HG02840 (cell line): Measurements from ENCODE around the gene TPD52L2.

Experiments
- ATAC-seq: cut with Tn5 transposase; IDR thresholded peaks from one replicate; pipeline ENCODE4 v1.9.1; 2021; ENCODE audit warnings: mild to moderate bottlenecking, moderate library complexity, moderate number of reproducible peaks; ENCODE audit not compliant: unreplicated experiment, low FRiP score

TPD52L2 gene

DNA sequence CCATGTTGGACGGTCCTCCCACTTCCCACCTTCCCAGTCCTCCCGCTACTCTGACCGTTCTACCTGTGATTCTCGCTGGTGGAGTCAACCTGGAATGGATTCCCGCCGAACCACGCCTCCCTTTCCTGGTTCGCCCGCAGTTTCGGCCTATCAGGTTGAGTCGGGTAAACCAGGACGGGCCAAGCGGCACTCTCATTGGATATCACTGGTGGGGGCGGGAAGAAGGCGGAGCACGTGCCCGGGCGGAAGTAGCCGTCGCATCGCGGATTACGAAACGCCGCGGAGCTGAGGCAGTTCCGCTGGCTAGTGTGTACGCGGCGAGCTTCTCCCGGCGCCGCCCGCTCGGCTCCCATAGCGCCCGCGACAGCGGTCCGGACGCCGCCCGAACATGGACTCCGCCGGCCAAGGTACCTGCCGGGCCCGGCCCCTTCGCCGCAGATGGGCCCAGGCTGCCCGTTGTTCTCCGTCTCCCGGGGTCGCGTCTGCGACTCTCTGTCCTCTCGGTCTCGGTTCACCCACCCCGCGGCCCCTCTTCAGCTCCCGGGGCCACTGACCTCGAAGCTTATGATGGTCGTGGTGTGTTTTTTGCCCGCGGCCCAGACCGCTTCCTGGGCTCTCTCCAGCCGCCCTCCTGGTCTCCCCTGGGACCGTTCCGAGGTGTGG lies at the start of gene TPD52L2:
TPD52L2 (plus strand) TSS at position 293 of the 663 bp plus-strand sequence; CDS start at position 389, 96 bp downstream.
- peak; percentile 75 for ATAC-seq

DNA sequence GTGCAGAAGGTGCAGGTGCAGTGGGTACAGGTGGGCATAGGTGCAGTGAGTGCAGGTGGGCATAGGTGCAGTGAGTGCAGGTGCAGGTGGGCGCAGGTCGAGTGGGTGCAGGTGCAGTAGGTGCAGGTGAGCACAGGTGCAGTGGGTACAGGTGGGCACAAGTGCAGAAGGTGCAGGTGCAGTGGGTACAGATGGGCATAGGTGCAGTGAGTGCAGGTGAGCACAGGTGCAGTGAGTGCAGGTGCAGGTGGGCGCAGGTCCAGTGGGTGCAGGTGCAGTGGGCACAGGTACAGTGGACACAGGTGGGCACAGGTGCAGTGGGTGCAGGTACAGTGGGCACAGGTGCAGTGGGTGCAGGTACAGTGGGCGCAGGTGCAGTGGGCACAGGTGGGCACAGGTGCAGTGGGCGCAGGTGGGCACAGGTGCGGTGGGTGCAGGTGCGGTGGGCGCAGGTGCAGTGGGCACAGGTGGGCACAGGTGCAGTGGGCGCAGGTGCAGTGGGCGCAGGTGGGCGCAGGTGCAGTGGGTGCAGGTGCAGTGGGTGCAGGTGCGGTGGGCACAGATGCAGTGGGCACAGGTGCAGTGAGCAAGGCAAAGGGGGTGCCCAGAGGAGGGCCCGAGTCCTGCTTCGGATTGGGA lies 49.3 kb upstream of the TPD52L2 start:
- ATAC-seq = no peak

DNA sequence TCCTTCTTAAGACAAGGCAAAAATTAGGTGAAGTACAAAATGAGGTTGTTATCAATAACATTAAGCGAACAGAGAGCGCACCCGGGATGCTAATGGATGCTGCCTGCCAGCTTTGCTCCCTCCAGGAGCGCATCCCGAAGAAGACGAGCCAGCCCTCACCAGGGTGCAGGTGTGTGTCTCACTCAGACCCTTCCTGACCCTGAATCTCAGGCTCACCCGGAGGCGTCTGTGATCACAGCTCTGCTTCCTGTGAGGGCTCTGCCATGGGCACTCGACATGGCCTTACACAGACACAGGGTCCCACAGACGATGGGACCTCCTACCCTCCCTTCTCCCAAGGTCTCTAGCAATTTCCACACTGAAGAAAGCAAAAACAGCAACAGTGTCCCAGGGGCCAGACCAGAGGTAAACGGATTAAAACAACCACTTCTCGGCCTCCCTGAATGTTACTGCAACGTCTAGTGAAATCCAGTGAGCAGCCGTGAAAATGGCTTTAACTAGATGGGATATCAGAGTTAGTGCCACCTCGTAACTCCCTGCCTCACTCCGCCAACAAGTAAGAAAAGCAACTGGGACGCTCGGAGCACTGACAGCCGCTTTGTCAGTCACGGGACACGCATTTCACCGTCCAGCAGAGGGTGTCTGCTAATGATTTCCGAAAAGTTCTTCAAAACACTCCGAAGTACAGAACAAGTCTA lies 45.7 kb upstream of the TPD52L2 start:
- no peak for ATAC-seq

DNA sequence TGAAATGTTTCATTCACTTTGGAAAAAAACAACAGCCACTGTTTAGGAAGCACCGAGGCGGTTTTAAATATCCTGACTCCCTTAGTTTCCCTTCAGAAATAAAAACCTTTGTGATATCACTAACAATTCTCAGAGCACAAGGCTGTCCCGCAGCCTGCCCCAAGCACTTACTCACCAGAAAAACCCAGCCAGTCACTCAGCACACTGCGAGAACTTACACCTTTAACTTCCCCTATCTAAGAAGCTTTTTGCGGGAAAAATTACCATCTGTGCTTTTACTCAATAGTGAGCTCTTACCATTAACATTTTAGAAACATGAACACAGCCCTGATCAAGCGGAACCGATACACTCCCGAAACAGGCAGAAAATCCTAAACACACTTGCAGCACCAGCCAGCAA lies 43.3 kb upstream of the TPD52L2 start:
- no peak for ATAC-seq

DNA sequence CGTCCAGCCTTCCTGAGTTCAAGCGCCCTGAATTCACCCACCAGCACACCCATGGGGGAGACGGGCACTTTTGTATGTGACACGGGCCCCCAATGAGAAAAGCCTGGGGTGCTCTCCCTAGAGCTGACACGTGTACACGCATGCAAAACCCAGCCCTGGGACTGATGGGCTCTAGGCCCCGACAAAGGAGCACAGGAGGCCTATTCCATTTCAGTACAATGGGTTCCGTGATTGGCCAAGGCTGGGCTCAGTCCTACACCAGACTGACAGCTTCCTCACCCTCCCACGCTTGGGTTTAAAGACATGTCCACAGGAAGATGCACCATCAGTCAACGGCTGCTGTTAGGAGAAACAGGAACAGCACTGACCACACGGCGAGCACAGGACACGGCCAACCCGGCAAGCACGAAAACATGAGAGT lies 42.8 kb upstream of the TPD52L2 start:
- ATAC-seq = no peak

DNA sequence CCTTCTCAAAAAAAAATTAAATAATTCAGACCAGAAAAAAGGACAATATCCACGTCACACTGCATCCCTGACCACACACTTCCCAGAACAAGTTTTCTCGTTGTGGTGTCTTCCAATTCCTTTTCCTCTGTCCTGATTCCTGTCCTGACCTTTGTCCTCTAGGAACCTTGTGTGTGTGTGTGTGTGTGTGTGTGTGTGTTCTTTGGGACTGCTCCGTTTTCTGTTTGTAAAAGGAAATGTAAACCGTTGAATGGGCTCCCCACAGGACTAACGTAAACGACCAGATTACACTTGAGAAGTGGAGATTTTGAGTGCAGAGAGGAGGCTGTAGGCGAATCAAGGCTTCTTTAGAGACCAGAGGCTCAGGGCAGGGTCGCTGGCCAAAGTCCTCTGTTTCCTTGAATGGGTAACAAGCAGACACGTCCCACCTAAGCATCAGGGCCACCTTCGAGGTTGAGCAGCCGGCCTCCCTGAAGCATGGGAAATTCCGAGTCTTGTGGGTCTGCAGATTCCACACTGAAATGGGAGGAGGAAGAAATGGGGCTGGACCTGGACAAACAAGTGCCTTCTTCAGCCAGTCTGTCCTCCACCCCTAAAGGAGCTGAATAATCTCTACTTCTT lies 41.3 kb upstream of the TPD52L2 start:
- no peak for ATAC-seq

DNA sequence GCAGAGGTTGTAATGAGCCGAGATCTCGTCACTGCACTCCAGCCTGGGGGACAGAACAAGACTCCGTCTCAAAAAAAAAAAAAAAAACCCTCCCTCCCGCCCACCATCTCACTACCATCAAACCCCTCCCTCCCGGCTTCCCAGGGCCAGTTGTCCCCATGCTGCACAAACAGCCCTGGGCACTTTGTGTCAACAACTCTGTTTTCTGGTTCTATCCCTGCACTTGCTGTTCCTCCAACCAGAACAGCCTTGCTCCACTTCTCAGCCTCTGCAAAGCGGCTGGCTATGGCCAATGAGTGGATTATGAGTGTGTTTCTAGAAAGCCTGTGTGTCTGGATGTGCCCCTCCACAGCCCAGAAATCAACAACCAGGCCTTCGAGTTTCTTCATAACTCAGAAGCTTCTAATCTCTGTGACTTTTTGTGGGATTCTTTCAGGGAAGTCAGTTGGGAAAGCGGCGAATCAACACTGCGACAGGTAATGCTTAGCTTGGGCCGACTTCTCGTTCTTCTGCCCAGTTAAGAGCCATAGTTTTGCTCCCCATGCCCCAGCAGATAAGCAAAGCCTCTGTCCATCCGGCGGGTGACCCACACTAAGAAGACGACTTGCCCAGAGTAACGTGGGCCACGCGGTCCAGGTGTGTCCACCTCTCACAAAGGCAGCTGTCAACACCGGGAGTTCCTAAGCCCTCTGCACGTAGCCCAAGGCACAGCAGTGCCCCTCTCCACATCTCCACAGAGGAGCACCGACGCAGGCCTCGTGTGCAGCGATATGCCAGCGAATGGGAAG lies 39.5 kb upstream of the TPD52L2 start:
- ATAC-seq = no peak

DNA sequence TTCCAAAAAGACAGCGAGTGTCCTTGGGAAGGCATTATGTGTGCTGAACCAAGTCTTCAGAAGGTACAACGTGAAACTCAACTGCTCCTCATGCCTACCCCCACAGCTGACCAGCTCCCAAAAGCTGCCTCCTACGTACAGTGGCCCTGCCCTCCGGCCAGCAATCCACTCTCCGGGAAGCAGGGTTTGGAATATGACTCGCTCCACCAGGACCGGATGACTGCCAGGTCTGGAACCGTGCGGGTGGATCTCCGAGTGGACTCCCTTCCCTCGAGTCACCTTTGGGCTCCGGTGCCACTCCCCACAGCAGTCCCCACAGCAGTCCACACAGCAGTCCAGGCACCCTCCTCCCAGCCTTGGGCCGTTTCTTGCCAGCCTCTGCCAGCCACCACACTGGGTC lies 38.3 kb upstream of the TPD52L2 start:
- ATAC-seq = no peak

DNA sequence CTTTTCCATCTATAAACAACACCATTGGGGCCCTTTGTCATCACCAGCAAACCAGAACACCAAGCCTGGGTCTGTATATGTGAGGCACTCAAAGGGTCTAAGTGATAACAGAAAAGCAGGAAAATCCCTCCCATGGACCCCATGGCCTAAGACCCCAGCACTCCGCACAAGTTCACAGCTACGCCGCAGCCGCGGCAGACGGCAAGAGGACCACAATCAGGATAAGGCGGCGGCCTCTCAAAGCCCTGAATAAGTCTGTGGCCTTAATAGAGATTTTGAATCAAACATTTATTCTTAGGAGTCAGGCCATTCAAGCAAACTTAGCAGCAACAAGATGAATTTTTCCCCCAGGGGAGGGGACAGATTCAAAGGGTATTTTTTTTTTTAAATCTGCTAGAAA lies 36.9 kb upstream of the TPD52L2 start:
- ATAC-seq = no peak

DNA sequence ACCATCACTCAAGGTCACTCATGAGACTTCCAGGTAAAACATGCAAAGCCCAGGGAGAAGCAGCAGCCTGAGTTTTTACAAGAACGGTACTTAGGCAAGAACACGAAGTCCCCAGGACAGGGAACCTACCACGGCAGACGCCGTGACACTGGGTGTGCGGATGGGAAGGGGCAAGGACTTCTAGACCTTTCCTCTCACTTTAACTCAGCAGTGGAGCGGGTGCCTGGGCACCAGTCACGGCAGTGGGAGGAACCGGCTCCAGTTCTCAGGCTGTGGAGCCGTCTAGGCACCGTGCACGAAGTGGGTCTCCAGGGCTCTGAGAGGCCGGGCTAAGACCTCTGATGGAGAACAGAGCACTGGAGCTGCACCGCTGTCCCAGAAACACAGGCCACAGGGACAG lies 36.5 kb upstream of the TPD52L2 start:
- ATAC-seq = no peak

DNA sequence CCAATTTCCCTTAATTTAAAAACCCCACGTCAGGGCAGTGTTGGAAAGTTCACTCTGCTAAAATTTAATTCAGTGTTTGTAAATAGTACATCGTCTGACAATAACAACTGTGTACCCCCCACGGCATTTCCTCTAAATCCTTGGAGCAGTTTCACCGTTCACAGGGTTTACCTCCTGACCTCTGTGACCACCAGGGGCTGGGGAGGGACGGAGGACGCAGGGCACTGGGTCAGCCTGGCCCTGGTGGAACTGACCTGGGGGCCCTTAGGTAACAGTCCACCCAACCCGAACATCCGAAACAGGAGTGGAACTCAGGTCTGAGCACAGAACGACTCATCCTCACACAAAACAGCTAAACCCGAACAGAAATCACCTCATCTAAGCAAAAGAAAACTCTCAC lies 36.1 kb upstream of the TPD52L2 start:
- ATAC-seq = no peak

DNA sequence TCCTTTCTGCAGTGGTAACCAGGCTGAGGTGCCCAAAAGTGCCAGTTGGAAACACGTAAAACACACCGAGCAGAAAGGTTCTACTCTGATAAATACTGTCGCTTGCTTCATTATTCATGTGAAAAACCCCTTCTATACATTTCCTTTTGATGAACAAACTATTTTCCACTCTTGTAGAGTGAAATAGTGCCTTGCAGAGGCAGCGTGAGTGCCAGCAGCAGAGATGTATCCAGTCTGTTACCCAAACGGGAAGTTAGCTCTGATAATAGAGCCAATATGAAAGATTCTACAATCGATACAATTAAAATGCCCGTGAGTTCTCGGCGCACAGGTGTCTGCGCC lies 35.5 kb upstream of the TPD52L2 start:
- ATAC-seq = no peak

DNA sequence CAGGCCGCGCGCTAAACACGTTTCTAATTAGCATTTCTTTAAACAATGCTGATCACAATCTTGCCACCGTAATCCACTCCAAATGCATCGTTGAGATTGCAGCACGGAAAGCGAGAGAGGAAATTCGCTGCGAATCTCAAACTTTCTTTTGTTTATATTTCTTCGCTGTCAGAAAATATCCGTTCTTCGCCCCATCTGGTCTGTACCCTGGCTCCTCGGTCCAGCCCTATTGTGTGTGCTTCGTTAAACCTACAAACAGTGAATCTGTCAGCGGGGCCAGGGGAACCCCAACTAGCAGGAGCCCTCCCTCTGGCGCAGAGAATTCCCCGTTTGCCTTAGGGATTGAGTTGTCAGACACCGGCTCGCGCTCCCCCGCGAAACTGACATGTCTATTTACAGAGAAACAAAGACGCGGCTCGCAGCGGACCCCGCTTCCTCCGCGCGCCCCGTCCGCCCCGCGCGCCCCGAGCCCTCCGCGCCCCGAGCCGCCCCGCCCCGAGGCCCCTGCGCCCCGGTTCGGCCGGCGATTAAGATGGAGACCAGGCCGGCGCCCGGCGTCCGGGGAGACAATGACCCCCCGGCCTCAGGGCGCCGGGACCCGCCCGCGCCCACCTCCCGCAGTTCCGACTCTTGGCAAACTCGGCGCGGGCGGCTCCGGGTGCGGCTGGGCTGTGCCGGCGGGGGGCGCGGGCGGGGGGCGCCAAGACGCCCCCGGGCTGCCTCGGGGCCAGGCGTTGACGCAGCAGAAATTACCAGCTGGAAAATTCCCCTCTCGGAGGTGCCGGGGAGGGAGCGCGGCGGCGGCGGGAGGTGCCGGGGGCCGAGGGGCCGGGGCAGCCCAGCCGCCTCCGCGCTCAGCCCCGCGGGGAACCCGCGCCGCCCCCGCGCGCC lies 34.9 kb upstream of the TPD52L2 start:
- no peak for ATAC-seq

DNA sequence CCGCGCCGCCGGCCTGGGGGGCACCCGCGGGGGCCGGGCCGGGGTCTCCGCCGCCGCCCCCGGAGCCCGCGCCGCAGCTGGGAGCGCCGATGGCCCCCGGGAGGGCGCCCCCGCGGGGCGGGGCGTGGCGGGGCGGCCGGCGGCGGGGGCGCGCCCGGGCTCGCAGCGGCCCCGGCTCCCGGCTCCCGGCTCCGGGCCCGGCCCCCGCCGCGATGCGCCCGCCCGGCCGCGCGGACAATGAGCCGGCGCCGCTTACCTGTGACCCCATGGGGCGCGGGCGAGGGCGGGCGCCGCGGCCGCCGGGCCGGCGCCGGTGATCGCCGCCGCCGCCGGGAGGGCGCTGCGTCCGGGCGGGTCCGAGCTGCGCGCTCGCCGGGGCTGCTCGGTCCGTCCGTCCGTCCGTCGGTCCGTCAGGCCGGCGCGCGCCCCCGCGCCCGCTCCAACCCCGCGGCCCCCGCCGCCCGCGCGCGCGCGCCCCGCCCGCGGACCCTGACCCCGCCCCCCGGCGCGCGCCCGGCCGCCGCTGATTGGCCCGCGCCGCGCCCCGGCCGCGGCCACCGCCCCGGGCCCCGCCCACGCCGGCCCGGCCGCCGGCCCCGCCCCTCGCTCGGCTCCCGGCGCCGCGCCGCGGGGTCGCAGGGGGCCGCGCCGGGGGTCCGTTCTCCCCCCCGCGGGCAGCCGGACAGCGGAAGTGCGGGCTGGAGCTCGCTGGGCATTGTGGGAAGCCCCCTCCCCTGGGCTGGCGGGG lies 34.1 kb upstream of the TPD52L2 start, which contains the start of gene ZBTB46:
ZBTB46 (minus strand) TSS at position 424 of the 748 bp plus-strand sequence. CDS start 40,507 bp downstream, outside the sequence.
- ATAC-seq = no peak

DNA sequence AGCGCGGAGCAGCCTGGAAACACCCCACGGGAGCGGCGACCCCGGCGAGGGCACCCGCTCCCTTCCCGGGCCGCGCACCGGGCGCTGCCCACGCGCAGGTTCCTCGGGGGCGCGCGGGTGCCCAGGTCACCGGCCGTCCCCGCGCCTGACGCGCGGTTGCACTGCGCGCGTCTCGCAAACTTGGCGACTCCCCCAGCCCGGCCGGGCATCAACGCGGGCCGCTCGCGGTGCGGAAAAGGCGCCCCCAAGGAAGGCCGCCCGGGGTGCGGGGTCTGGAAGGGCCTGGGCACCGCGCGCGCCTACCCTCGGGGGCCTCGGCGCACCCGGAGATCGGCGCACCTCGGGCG lies 33.5 kb upstream of the TPD52L2 start:
- ATAC-seq = no peak

DNA sequence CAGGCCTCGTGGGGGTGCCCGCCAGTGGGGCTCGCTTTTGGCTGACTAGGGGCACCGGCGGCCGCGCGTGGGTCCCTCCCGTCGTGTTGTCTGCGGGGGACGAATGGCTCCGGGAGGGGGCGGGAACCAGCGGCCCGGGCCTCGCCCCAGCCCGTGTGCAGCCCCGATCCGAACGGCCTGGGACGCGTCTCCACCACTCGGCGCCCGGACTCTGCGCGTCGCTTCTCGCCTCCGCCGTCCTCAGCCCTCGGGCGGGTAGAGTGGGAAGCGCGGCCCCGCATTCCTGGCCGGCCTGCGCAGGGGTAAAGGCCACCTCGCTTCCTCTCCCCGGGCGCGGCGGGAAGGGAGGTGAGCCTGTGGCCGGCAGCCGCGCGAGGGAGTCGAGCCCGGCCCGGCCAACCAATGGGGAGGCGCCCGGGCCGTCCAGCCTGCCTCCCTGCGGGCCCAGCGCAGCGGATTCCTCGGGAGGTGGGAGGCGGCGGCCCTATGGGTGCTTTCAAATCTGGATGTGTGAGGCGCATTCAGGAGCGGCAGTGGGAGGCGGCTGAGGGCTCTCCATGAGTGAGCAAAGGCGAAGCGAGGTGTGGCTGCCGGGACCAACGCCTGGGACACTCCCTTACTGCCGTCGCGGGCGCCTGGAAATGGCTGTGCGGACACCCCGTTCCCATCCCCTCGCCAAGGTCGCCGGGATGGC lies 32.9 kb upstream of the TPD52L2 start:
- ATAC-seq = no peak

DNA sequence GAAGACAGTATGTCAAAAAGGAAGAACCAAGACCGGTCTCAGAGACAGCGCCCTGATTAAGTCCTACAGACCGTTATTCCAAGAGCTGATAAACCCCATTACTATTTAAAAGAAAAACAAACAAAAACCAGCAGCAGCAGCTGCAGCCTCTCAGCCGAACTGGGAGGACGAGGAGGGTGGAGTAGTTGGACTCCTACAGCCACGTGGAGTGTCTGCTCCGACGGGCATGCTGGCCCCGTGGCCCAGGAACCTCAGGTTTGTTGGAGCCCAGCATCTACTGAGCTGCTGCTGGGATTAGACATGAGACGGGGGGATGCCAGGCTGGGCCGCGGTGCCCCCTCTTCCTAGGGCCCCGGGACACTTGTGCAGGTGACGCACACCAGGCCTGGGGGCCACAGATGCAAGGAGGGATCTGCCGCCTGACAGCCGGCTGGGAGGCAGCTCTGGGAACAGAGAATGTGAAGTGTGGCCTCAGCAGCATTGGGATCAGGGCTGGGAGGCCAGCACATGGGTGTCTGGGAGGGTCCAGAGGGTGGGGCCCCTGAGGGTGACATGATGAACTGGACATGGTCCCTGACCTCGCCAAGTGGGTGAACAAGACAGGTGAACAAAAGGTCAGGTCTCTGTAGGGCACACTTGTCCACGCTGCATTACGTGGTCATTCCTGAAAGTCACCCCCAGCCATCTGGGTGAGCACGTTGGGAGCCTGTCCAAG lies 31.1 kb upstream of the TPD52L2 start:
- no peak for ATAC-seq

DNA sequence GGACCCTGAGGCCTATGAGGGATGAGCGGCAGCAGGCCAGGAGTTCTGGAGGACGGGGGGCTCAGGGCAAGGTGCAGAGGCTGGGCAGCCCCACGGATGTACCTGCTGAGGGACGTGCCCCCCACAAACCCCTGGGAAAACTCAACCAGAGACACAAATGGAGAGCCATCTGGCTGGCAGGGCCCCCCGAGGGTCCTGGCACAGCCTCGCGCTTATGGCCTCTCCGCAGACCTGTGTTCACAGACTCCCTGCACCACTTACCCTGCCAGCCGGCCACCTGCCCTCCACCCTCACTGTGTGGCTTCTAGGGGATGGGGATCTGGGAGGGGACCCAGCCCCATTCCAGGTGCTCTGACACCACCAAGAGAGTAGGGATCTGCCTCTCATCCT lies 30.6 kb upstream of the TPD52L2 start:
- no peak for ATAC-seq
